Keratinocyte (primary cell): ENCODE measurements around the gene NR5A1. TPM values are rescaled to one million over a fixed set of nuclear protein-coding genes. Genes with fewer than 3 reads are reported as not detected.

ENCODE experiments used
- DNase-seq: peaks from one replicate; pipeline ENCODE4 v3.0.0-alpha.2; 2011; ENCODE audit warnings: low read depth, missing footprints, low spot score
- FAIRE-seq: peaks from 2 replicates; lab custom pipeline; 2011; peaks lifted over from hg19 to GRCh38; lab: Jason Lieb, UNC
- H2AFZ ChIP-seq: 2 replicates; pipeline ENCODE4 v1.6.0; 2012; ENCODE audit warnings: low read length, control low read depth, inconsistent platforms; ENCODE audit not compliant: control insufficient read depth
- H3K27ac ChIP-seq: 2 replicates; pipeline ENCODE4 v1.5.1; 2011; ENCODE audit warnings: low read length; ENCODE audit not compliant: control insufficient read depth, insufficient read depth
- H3K27me3 ChIP-seq: 3 replicates; pipeline ENCODE4 v1.6.0; 2011; ENCODE audit warnings: low read length; ENCODE audit not compliant: control insufficient read depth, insufficient read depth; ENCODE audit errors: extremely low read depth
- H3K36me3 ChIP-seq, 2 experiments: 2 replicates in 1 of 2; 3 replicates in 1 of 2; pipeline ENCODE4 v1.5.1; 2011; ENCODE audit warnings: low read length in 2 of 2, mild to moderate bottlenecking in 1 of 2; ENCODE audit not compliant: control insufficient read depth in 2 of 2, insufficient read depth in 2 of 2; ENCODE audit errors: extremely low read depth in 1 of 2
- H3K4me1 ChIP-seq: 3 replicates; pipeline ENCODE4 v1.5.1; 2011; ENCODE audit warnings: low read length; ENCODE audit not compliant: control insufficient read depth, insufficient read depth; ENCODE audit errors: extremely low read depth
- H3K4me2 ChIP-seq: 3 replicates; pipeline ENCODE4 v1.6.0; 2011; ENCODE audit warnings: low read depth, low read length; ENCODE audit not compliant: control insufficient read depth, insufficient read depth; ENCODE audit errors: extremely low read depth
- H3K4me3 ChIP-seq, 3 experiments: fragments of 200-600 bp in 1 of 3; sonication (generic) in 1 of 3; 2 replicates in 2 of 3; 3 replicates in 1 of 3; pipeline ENCODE4 v1.5.1; 2011 to 2016; ENCODE audit warnings: low read length in 3 of 3, mild to moderate bottlenecking in 3 of 3, control low read depth in 2 of 3, inconsistent platforms in 1 of 3, low read depth in 1 of 3, mixed read lengths in 1 of 3, mixed run types in 1 of 3, moderate library complexity in 1 of 3; ENCODE audit not compliant: control insufficient read depth in 2 of 3, insufficient read depth in 2 of 3; ENCODE audit errors: extremely low read depth in 1 of 3
- H3K79me2 ChIP-seq: 2 replicates; pipeline ENCODE4 v1.6.0; 2012; ENCODE audit warnings: low read length; ENCODE audit not compliant: control insufficient read depth, insufficient read depth
- H3K9ac ChIP-seq: 3 replicates; pipeline ENCODE4 v1.6.0; 2011; ENCODE audit warnings: low read length; ENCODE audit not compliant: control insufficient read depth, insufficient read depth; ENCODE audit errors: extremely low read depth
- H3K9me1 ChIP-seq: 3 replicates; pipeline ENCODE4 v1.6.0; 2011; ENCODE audit warnings: low read length; ENCODE audit not compliant: control insufficient read depth, insufficient read depth; ENCODE audit errors: extremely low read depth
- H3K9me3 ChIP-seq: 2 replicates; pipeline ENCODE4 v1.5.1; 2012; ENCODE audit warnings: low read depth, low read length; ENCODE audit not compliant: control insufficient read depth
- H4K20me1 ChIP-seq: 3 replicates; pipeline ENCODE4 v1.6.0; 2011; ENCODE audit warnings: low read length; ENCODE audit not compliant: control insufficient read depth, insufficient read depth; ENCODE audit errors: extremely low read depth
- CTCF ChIP-seq, 3 experiments: IDR thresholded peaks in 1 of 3; conservative IDR thresholded peaks in 1 of 3; optimal IDR thresholded peaks in 1 of 3; 2 replicates in 2 of 3; 3 replicates in 1 of 3; pipeline versions ENCODE3 to v1.5.1; 2011; ENCODE audit warnings: low read length in 3 of 3, mild to moderate bottlenecking in 3 of 3, moderate library complexity in 2 of 3, control low read depth in 1 of 3, inconsistent platforms in 1 of 3; ENCODE audit not compliant: insufficient read depth in 2 of 3; ENCODE audit errors: extremely low read depth in 1 of 3
- EZH2 ChIP-seq: IDR thresholded peaks from one replicate; pipeline ENCODE4 v1.6.1; 2012; ENCODE audit warnings: inconsistent platforms, mild to moderate bottlenecking, low read length, moderate library complexity
- dilution Hi-C: fragments of 300-500 bp; cut with MboI; formaldehyde crosslinking; loops from one replicate; pipeline ENCODE4 v1.7.0; 2020; ENCODE audit warnings: low sequenced_read_pairs; ENCODE audit not compliant: extremely low pct_ligation_motif_present
- polyA plus RNA-seq, 5 experiments: library from polyadenylated mRNA; depleted of rRNA in 3 of 5; stranded (reverse) in 3 of 5; stranded (forward) in 1 of 5; unstranded in 1 of 5; fragments of >200 nt; gene quantifications; 1 replicate in 1 of 5; 2 replicates in 3 of 5; 3 replicates in 1 of 5; pipeline versions ENCODE4 v1.2.1 to v1.2.3, GENCODE V29; 2011 to 2012; ENCODE audit warnings: missing spikeins in 2 of 5, low read depth in 1 of 5, low replicate concordance in 1 of 5

Gene NR5A1
- polyA plus RNA-seq, 1 donor (not counting 4 experiments of a cell fraction or from before 2014, with no cell fraction given) = not detected

- H3K79me2 ChIP-seq = no peaks in the 10 kb centered on the region
- no peak overlapping the region for H3K9ac ChIP-seq
- TF ChIP-seq EZH2 = no peak
- TF ChIP-seq CTCF (optimal IDR thresholded peaks at IDR 0.05 in 1 of 3, IDR thresholded peaks at IDR 0.05 in 1 of 3, conservative IDR thresholded peaks at IDR 0.05 in 1 of 3; ENCODE audit: extremely low read depth in 1 of 3, insufficient read depth in 2 of 3, low read length in 3 of 3) = no peak
- H3K9me3 ChIP-seq = no peaks in the 10 kb centered on the region
- peaks cover 39% of the 10 kb centered on the region for H3K27me3 ChIP-seq
- dilution Hi-C loops = no loop called here
- DNase-seq (no peak), FAIRE-seq (no peak)
- H4K20me1 ChIP-seq = no peaks in the 10 kb centered on the region
- H3K36me3 ChIP-seq = no peaks in the 10 kb centered on the region
- no peaks in the 10 kb centered on the region for H3K4me1 ChIP-seq
- no peak overlapping the region for H3K4me3 ChIP-seq
- no peak overlapping the region for H3K27ac ChIP-seq
- no peaks in the 10 kb centered on the region for H3K9me1 ChIP-seq
- H2AFZ ChIP-seq = no peak overlapping the region
- no peak overlapping the region for H3K4me2 ChIP-seq
Measured at GRCh38 chr9:124487260-124488182, 19.7 kb downstream of the NR5A1 start.

GRCh38 chr9:124486778-124487259, 20.4 kb downstream of the NR5A1 start:
- no peaks in the 10 kb centered on the region for H3K79me2 ChIP-seq
- no peaks in the 10 kb centered on the region for H3K4me1 ChIP-seq
- H3K4me2 ChIP-seq = no peak overlapping the region
- no peaks in the 10 kb centered on the region for H3K9me3 ChIP-seq
- dilution Hi-C loops = no loop called here
- H3K27me3 ChIP-seq = peaks cover 39% of the 10 kb centered on the region
- H3K36me3 ChIP-seq = no peaks in the 10 kb centered on the region
- no peak overlapping the region for H3K4me3 ChIP-seq
- no peaks in the 10 kb centered on the region for H4K20me1 ChIP-seq
- H2AFZ ChIP-seq = no peak overlapping the region
- no peak overlapping the region for H3K27ac ChIP-seq
- no peaks in the 10 kb centered on the region for H3K9me1 ChIP-seq
- no peak overlapping the region for H3K9ac ChIP-seq
- no peak for FAIRE-seq
- TF ChIP-seq EZH2 = no peak
- TF ChIP-seq CTCF (optimal IDR thresholded peaks at IDR 0.05 in 1 of 3, IDR thresholded peaks at IDR 0.05 in 1 of 3, conservative IDR thresholded peaks at IDR 0.05 in 1 of 3; ENCODE audit: extremely low read depth in 1 of 3, insufficient read depth in 2 of 3, low read length in 3 of 3) = no peak
- DNase-seq = no peak
